Lower leg skin (tissue), 3 donors: ENCODE measurements around the gene AKR1C1.
"Not testable (repeated sequence)": the region's sequence is repeated elsewhere in the genome, so short reads cannot be mapped to it uniquely, and the experiment has no call there.

Experiments
- CTCF ChIP-seq, 3 donors: fragments of 450-650 bp; IDR thresholded peaks; one replicate each; pipeline ENCODE4 v1.5.1; 2016; ENCODE audit warnings: antibody characterized with exemption in 3 of 3, mild to moderate bottlenecking in 3 of 3, moderate library complexity in 2 of 3
- POLR2A ChIP-seq, 2 donors: fragments of 450-650 bp; IDR thresholded peaks; one replicate each; pipeline ENCODE4 v1.6.1; 2016 to 2017; ENCODE audit warnings: antibody characterized with exemption in 2 of 2, mild to moderate bottlenecking in 1 of 2, moderate library complexity in 1 of 2

- not testable (repeated sequence) for TF ChIP-seq CTCF, POLR2A (IDR thresholded peaks at IDR 0.05)
These were observed 28.2 kb downstream of the AKR1C1 start for GRCh38 chr10:4991463-4991862.
